DMS153 treated with DMSO at 0.1 percent for 48 hours (cell line): ENCODE measurements around the gene ITPR1.

Source experiments
- DNase-seq: peaks from one replicate; lab custom pipeline; 2025; ENCODE audit not compliant: unreplicated experiment; lab: John Stamatoyannopoulos, UW

ITPR1 gene

GRCh38 chr3:4820296-4821121 lies 327.4 kb downstream of the ITPR1 start:
- DNase-seq = no peak

- no peak for DNase-seq
Observed at GRCh38 chr3:4821338-4821737, 328.2 kb downstream of the ITPR1 start.

GRCh38 chr3:4821975-4822374 lies 328.8 kb downstream of the ITPR1 start:
- DNase-seq = no peak

GRCh38 chr3:4822568-4822967 lies 329.4 kb downstream of the ITPR1 start:
- DNase-seq = no peak

- DNase-seq = no peak
Observed at GRCh38 chr3:4823385-4823784, 330.2 kb downstream of the ITPR1 start.

GRCh38 chr3:4823986-4824925 lies 331.1 kb downstream of the ITPR1 start:
- DNase-seq = no peak

- no peak for DNase-seq
Observed at GRCh38 chr3:4824926-4825325, 331.8 kb downstream of the ITPR1 start.

GRCh38 chr3:4825436-4826236 lies 332.5 kb downstream of the ITPR1 start:
- no peak for DNase-seq

GRCh38 chr3:4826237-4827100 lies 333.3 kb downstream of the ITPR1 start:
- DNase-seq = no peak

- DNase-seq = no peak
Observed at GRCh38 chr3:4827767-4828166, 334.6 kb downstream of the ITPR1 start.

GRCh38 chr3:4828279-4829030 lies 335.3 kb downstream of the ITPR1 start:
- DNase-seq = no peak

GRCh38 chr3:4829031-4829394 lies 335.9 kb downstream of the ITPR1 start:
- DNase-seq = no peak

GRCh38 chr3:4830586-4830914 lies 337.4 kb downstream of the ITPR1 start:
- no peak for DNase-seq

- DNase-seq = no peak
Observed at GRCh38 chr3:4831580-4831950, 338.4 kb downstream of the ITPR1 start.

- no peak for DNase-seq
Observed at GRCh38 chr3:4833471-4833870, 340.3 kb downstream of the ITPR1 start.

GRCh38 chr3:4834403-4834866 lies 341.3 kb downstream of the ITPR1 start:
- no peak for DNase-seq

- no peak for DNase-seq
Observed at GRCh38 chr3:4835616-4836043, 342.5 kb downstream of the ITPR1 start.

GRCh38 chr3:4836516-4836915 lies 343.4 kb downstream of the ITPR1 start:
- DNase-seq = no peak

- DNase-seq = no peak
Observed at GRCh38 chr3:4837374-4837930, 344.3 kb downstream of the ITPR1 start.
